A549 (cell line): Measurements from ENCODE around the gene UAP1. TPM values are rescaled to one million over a fixed set of nuclear protein-coding genes. Genes with fewer than 3 reads are reported as not detected.

Experiments
- ATAC-seq, 2 experiments: fragments of 200-7000 bp in 1 of 2; fragments of >200 bp in 1 of 2; cut with Nextera tagmentation in 1 of 2; cut with Tn5 transposase in 1 of 2; 3 replicates each; pipeline versions ENCODE4 v1.8.0 to v1.9.1; 2018 to 2020; ENCODE audit warnings: mild to moderate bottlenecking in 1 of 2, moderate library complexity in 1 of 2
- CTCF ChIA-PET: fragments of 300-600 bp; sonication (Branson Sonifier 250); formaldehyde crosslinking; extraction: SDS; loops from one replicate; lab custom pipeline; 2021; ENCODE audit warnings: antibody characterized with exemption, inconsistent platforms; lab: Yijun Ruan, JAX
- POLR2A ChIA-PET: fragments of 350-600 bp; formaldehyde crosslinking; extraction: SDS; loops from one replicate; lab custom pipeline; 2021; ENCODE audit warnings: antibody characterized with exemption, inconsistent platforms; lab: Yijun Ruan, JAX
- DNase-seq, 2 experiments: peaks; one replicate each; pipeline versions ENCODE4 v3.0.0 to v3.0.0-alpha.2; 2011 to 2016; ENCODE audit warnings: low read depth in 1 of 2, low spot score in 1 of 2
- FAIRE-seq: peaks from 2 replicates; lab custom pipeline; 2011; peaks lifted over from hg19 to GRCh38; lab: Jason Lieb, UNC
- H3K27ac ChIP-seq, 2 experiments: fragments of >200 bp; sonication (Bioruptor Twin); formaldehyde crosslinking; 3 replicates each; pipeline ENCODE4 v1.5.1; 2016 to 2017
- H3K4me1 ChIP-seq: fragments of >200 bp; sonication (Bioruptor Twin); formaldehyde crosslinking; 3 replicates; pipeline ENCODE4 v1.6.1; 2016
- H3K4me2 ChIP-seq: fragments of >200 bp; sonication (Bioruptor Twin); formaldehyde crosslinking; 3 replicates; pipeline ENCODE4 v1.6.1; 2016
- H3K4me3 ChIP-seq: fragments of >200 bp; sonication (Bioruptor Twin); formaldehyde crosslinking; 3 replicates; pipeline ENCODE4 v1.5.1; 2016
- H3K9me3 ChIP-seq: fragments of >200 bp; sonication (Bioruptor Twin); formaldehyde crosslinking; 3 replicates; pipeline ENCODE4 v1.6.1; 2016
- BHLHE40 ChIP-seq: IDR thresholded peaks from 2 replicates; pipeline ENCODE4 v1.6.1; 2012; ENCODE audit warnings: low read depth, low read length, inconsistent platforms
- CBX2 ChIP-seq: fragments of 200-600 bp; sonication (generic); IDR thresholded peaks from 2 replicates; pipeline ENCODE4 v1.6.1; 2016; ENCODE audit warnings: low read depth, mild to moderate bottlenecking, borderline replicate concordance
- CHD4 ChIP-seq: fragments of 200-600 bp; sonication (generic); IDR thresholded peaks from 2 replicates; pipeline ENCODE4 v1.6.1; 2016; ENCODE audit warnings: antibody characterized with exemption, mild to moderate bottlenecking, borderline replicate concordance
- EHF ChIP-seq: fragments of 250-450 bp; sonication (Bioruptor Pico); IDR thresholded peaks from 2 replicates; pipeline ENCODE4 v1.5.0; 2020; ENCODE audit warnings: mild to moderate bottlenecking
- FOSL2 ChIP-seq, 2 experiments: fragments of 450-650 bp in 1 of 2; fragments of >200 bp in 1 of 2; sonication (Bioruptor Twin) in 1 of 2; formaldehyde crosslinking; IDR thresholded peaks; 2 replicates each; pipeline versions ENCODE4 v1.5.0 to v1.6.1; 2016 to 2020; ENCODE audit warnings: mild to moderate bottlenecking in 1 of 2, moderate library complexity in 1 of 2
- FOXS1 ChIP-seq: fragments of 250-450 bp; sonication (Bioruptor Pico); IDR thresholded peaks from 2 replicates; pipeline ENCODE4 v1.5.0; 2020; ENCODE audit warnings: mild to moderate bottlenecking, moderate library complexity
- HDAC2 ChIP-seq: fragments of 200-600 bp; sonication (generic); IDR thresholded peaks from 2 replicates; pipeline ENCODE4 v1.6.1; 2016
- HEYL ChIP-seq: fragments of 250-450 bp; sonication (Bioruptor Pico); IDR thresholded peaks from 2 replicates; pipeline ENCODE4 v1.8.0; 2021; ENCODE audit warnings: mild to moderate bottlenecking, moderate library complexity
- HOXA7 ChIP-seq: fragments of 250-450 bp; sonication (Bioruptor Pico); IDR thresholded peaks from 2 replicates; pipeline ENCODE4 v1.5.0; 2020; ENCODE audit warnings: mild to moderate bottlenecking, moderate library complexity
- KDM5A ChIP-seq: fragments of 200-600 bp; sonication (generic); IDR thresholded peaks from 2 replicates; pipeline ENCODE4 v1.6.1; 2016; ENCODE audit warnings: antibody characterized with exemption, mild to moderate bottlenecking
- MAFK ChIP-seq: fragments of 450-650 bp; IDR thresholded peaks from 2 replicates; pipeline ENCODE4 v1.6.1; 2014; ENCODE audit not compliant: partially characterized antibody
- MYC ChIP-seq: IDR thresholded peaks from 2 replicates; pipeline ENCODE4 v1.6.1; 2012; ENCODE audit warnings: mild to moderate bottlenecking, inconsistent platforms, low read length, improper control_type of control experiment, borderline replicate concordance
- NPAS2 ChIP-seq: fragments of 250-450 bp; sonication (Bioruptor Pico); IDR thresholded peaks from 2 replicates; pipeline ENCODE4 v1.8.0; 2022; ENCODE audit warnings: mild to moderate bottlenecking, moderate library complexity, borderline replicate concordance
- PHF8 ChIP-seq: fragments of 200-600 bp; sonication (generic); IDR thresholded peaks from 2 replicates; pipeline ENCODE4 v1.6.1; 2016; ENCODE audit warnings: low read depth, mild to moderate bottlenecking, antibody characterized with exemption, moderate library complexity, borderline replicate concordance
- RARB ChIP-seq: fragments of 250-450 bp; sonication (Bioruptor Pico); IDR thresholded peaks from 2 replicates; pipeline ENCODE4 v1.8.0; 2021; ENCODE audit warnings: mild to moderate bottlenecking, moderate library complexity
- RFX5 ChIP-seq: fragments of 450-650 bp; IDR thresholded peaks from 2 replicates; pipeline ENCODE4 v1.7.1; 2014; ENCODE audit warnings: antibody characterized with exemption, mild to moderate bottlenecking, moderate library complexity
- ZNF302 ChIP-seq: fragments of 250-450 bp; sonication (Bioruptor Pico); IDR thresholded peaks from 2 replicates; pipeline ENCODE4 v1.9.0; 2021; ENCODE audit warnings: inconsistent platforms, mild to moderate bottlenecking, moderate library complexity
- ZSCAN20 ChIP-seq: fragments of 250-450 bp; sonication (Bioruptor Pico); IDR thresholded peaks from 2 replicates; pipeline ENCODE4 v1.8.0; 2022; ENCODE audit warnings: mild to moderate bottlenecking, moderate library complexity
- WGBS: methylation state at CpG from one replicate; pipeline ENCODE4 v1.1.6; 2017; ENCODE audit errors: missing lambda C conversion rate; 5-methylcytosine and 5-hydroxymethylcytosine counted together
- polyA plus RNA-seq, 4 experiments: library from polyadenylated mRNA; depleted of rRNA in 3 of 4; stranded (reverse); fragments of >200 nt; fragmentation: RNase III in 1 of 4; extraction: RNeasy Plus Mini Kit Qiagen cat#74134 plus additional on column Dnase treatment in 1 of 4; gene quantifications; 2 replicates in 3 of 4; 3 replicates in 1 of 4; pipeline ENCODE4 v1.2.3, GENCODE V29; 2011 to 2017
- TF ChIP-seq, protein P1 (sequence below): IDR thresholded peaks from 2 replicates; pipeline ENCODE4 v1.6.1; 2012; ENCODE audit warnings: low read depth, borderline replicate concordance
- TF ChIP-seq, protein P2 (sequence below): fragments of 200-600 bp; sonication (generic); IDR thresholded peaks from 2 replicates; pipeline ENCODE4 v1.6.1; 2016; ENCODE audit warnings: antibody characterized with exemption, mild to moderate bottlenecking, moderate library complexity
- TF ChIP-seq, protein P3 (sequence below): fragments of 250-450 bp; sonication (Bioruptor Pico); IDR thresholded peaks from 2 replicates; pipeline ENCODE4 v1.5.0; 2021; ENCODE audit warnings: mild to moderate bottlenecking, moderate library complexity, borderline replicate concordance
- TF ChIP-seq, protein P4 (sequence below): fragments of >200 bp; sonication (Bioruptor Twin); formaldehyde crosslinking; IDR thresholded peaks from 3 replicates; pipeline ENCODE4 v1.5.1; 2016

UAP1 gene
- polyA plus RNA-seq, 2 of the 4 experiments (the other 2 are of a cell fraction) = 19.8 to 25.3 TPM

DNA sequence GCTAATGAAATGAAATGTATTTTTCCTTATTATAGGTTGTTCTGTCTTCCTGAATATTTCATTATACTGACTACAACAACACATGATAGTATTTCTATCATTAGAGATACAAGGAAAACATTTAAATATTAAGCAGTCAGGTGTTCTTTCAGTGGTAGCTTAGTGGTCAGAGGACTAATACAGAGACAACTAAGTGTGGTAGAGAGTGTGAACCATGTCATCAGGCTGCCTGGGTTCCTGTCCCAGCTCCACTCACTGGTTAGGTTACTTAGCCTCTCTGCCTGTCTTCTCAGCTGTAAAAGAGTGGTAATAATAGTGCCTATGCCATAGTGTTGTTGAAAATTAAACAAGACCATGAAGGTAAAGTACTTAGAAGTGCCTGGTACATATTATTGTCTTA lies 3.9 kb downstream of the UAP1 start:
- peaks cover 3% of the 10 kb centered on the region; the same call in 2 of the 3 replicates for H3K4me1 ChIP-seq
- FAIRE-seq (no peak), ATAC-seq (no peak), DNase-seq (no peak)
- CTCF ChIA-PET = no interaction called here
- TF ChIP-seq EHF (CRISPR knock-in tag) = no peak
- TF ChIP-seq MYC = no peak
- TF ChIP-seq, protein P1, sequence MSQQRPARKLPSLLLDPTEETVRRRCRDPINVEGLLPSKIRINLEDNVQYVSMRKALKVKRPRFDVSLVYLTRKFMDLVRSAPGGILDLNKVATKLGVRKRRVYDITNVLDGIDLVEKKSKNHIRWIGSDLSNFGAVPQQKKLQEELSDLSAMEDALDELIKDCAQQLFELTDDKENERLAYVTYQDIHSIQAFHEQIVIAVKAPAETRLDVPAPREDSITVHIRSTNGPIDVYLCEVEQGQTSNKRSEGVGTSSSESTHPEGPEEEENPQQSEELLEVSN = no peak
- no peak for TF ChIP-seq ZSCAN20 (CRISPR knock-in tag)
- TF ChIP-seq HDAC2 = no peak
- TF ChIP-seq CHD4 = no peak
- TF ChIP-seq MAFK = no peak
- TF ChIP-seq ZNF302 (CRISPR knock-in tag) = no peak
- no peak overlapping the region for H3K4me2 ChIP-seq
- H3K9me3 ChIP-seq = no peaks in the 10 kb centered on the region
- no peak overlapping the region for H3K4me3 ChIP-seq
- H3K27ac ChIP-seq = no peak overlapping the region
- POLR2A ChIA-PET = no interaction called here

DNA sequence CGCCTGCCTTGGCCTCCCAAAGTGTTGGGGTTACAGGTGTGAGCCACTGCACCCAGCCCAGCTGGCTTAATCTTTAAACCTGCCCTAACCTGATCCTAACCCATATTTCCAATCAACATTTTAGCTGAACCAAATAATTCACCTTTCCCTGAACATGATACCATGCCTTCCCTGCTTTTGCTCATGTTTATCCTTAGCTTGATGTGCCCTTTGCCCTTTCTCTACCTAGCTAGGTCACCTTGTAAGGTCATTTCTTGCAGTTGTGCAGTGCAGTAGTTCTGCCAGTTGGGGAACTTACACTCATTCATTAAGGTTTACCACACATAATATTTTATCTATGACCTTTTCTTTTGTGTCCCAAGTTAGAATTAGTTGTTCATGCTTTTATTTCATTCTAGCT lies 5.3 kb downstream of the UAP1 start:
- CTCF ChIA-PET = interaction anchor here (1.0 kb wide), 1 partner anchor 233 kb away, joined by 3 read pairs; no protein-coding TSS in a partner anchor
- Histone ChIP-seq H3K4me2 (no peak overlapping the region), H3K27ac (no peak overlapping the region), H3K9me3 (no peaks in the 10 kb centered on the region), H3K4me1 (no peaks in the 10 kb centered on the region), H3K4me3 (no peak overlapping the region)
- WGBS = 69% methylated on average over 1 of the region's 1 CpG
- POLR2A ChIA-PET = no interaction called here
- FAIRE-seq (no peak), ATAC-seq (no peak), DNase-seq (no peak)
- TF ChIP-seq RFX5 (no peak), RARB (CRISPR knock-in tag) (no peak), FOXS1 (no peak), FOSL2 (IDR thresholded peaks at IDR 0.05) (no peak), FOSL2 (CRISPR knock-in tag; IDR thresholded peaks at IDR 0.05) (no peak), CBX2 (no peak)

DNA sequence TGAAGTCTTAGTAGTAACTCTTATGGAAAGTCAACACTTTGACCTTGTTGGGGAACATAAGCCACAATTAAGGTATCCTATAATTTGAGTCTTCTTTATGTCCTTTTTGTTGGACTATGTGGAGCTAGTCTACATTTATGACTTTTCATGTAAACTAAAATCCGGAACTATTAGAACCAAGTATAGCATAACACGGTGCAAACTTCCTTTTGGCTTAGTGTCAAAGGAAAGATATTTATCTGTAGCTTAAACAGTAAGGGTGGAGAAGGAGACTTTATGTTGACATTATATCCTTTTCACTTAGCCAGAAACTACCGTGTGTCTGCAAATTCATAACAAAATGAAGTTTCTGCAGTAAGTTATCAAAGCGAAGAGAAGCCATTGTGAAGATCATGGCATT lies 7.3 kb downstream of the UAP1 start:
- no peaks in the 10 kb centered on the region for H3K9me3 ChIP-seq
- ChIA-PET CTCF (no interaction called here), POLR2A (interaction anchor here (0.6 kb wide), 1 partner anchor 14 kb away, joined by 9 read pairs; no protein-coding TSS in a partner anchor)
- no peak for FAIRE-seq
- no peak overlapping the region for H3K4me3 ChIP-seq
- no peak for DNase-seq
- ATAC-seq = no peak
- no peak overlapping the region for H3K4me2 ChIP-seq
- 63% methylated on average over 4 of the region's 4 CpGs for WGBS
- no peaks in the 10 kb centered on the region for H3K4me1 ChIP-seq
- no peak overlapping the region for H3K27ac ChIP-seq
- no peak for TF ChIP-seq KDM5A
- no peak for TF ChIP-seq CHD4
- no peak for TF ChIP-seq HEYL (CRISPR knock-in tag)
- TF ChIP-seq HOXA7 (CRISPR knock-in tag) = no peak
- TF ChIP-seq, protein P2, sequence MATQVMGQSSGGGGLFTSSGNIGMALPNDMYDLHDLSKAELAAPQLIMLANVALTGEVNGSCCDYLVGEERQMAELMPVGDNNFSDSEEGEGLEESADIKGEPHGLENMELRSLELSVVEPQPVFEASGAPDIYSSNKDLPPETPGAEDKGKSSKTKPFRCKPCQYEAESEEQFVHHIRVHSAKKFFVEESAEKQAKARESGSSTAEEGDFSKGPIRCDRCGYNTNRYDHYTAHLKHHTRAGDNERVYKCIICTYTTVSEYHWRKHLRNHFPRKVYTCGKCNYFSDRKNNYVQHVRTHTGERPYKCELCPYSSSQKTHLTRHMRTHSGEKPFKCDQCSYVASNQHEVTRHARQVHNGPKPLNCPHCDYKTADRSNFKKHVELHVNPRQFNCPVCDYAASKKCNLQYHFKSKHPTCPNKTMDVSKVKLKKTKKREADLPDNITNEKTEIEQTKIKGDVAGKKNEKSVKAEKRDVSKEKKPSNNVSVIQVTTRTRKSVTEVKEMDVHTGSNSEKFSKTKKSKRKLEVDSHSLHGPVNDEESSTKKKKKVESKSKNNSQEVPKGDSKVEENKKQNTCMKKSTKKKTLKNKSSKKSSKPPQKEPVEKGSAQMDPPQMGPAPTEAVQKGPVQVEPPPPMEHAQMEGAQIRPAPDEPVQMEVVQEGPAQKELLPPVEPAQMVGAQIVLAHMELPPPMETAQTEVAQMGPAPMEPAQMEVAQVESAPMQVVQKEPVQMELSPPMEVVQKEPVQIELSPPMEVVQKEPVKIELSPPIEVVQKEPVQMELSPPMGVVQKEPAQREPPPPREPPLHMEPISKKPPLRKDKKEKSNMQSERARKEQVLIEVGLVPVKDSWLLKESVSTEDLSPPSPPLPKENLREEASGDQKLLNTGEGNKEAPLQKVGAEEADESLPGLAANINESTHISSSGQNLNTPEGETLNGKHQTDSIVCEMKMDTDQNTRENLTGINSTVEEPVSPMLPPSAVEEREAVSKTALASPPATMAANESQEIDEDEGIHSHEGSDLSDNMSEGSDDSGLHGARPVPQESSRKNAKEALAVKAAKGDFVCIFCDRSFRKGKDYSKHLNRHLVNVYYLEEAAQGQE = no peak

DNA sequence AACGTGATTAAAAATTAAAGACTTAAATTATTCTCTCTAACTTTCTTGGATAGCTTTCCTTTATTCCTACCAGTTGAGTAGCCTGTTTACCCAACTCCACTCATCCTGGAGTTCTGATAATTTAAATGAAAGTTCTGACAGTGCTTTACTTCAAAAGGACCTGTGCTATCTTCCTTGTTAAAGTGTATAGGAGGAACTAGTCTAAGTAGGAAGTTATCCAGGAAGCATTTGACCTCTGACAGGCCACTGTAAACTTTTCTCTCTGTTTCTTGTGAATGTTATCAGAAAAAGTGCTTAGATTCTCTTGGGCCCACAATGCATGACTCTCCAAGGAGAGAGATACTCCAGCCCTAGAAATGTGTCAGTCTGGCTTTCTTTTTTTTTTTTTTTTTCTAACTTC lies 9.2 kb downstream of the UAP1 start:
- POLR2A ChIA-PET = no interaction called here
- H3K4me2 ChIP-seq = no peak overlapping the region
- FAIRE-seq (no peak), ATAC-seq (no peak)
- TF ChIP-seq PHF8 (no peak), BHLHE40 (no peak), NPAS2 (CRISPR knock-in tag) (no peak), EHF (CRISPR knock-in tag) (no peak), ZNF302 (CRISPR knock-in tag) (no peak)
- TF ChIP-seq, protein P1 = no peak
- TF ChIP-seq, protein P3, sequence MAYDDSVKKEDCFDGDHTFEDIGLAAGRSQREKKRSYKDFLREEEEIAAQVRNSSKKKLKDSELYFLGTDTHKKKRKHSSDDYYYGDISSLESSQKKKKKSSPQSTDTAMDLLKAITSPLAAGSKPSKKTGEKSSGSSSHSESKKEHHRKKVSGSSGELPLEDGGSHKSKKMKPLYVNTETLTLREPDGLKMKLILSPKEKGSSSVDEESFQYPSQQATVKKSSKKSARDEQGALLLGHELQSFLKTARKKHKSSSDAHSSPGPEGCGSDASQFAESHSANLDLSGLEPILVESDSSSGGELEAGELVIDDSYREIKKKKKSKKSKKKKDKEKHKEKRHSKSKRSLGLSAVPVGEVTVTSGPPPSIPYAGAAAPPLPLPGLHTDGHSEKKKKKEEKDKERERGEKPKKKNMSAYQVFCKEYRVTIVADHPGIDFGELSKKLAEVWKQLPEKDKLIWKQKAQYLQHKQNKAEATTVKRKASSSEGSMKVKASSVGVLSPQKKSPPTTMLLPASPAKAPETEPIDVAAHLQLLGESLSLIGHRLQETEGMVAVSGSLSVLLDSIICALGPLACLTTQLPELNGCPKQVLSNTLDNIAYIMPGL (CRISPR knock-in tag) = no peak
- TF ChIP-seq, protein P4, sequence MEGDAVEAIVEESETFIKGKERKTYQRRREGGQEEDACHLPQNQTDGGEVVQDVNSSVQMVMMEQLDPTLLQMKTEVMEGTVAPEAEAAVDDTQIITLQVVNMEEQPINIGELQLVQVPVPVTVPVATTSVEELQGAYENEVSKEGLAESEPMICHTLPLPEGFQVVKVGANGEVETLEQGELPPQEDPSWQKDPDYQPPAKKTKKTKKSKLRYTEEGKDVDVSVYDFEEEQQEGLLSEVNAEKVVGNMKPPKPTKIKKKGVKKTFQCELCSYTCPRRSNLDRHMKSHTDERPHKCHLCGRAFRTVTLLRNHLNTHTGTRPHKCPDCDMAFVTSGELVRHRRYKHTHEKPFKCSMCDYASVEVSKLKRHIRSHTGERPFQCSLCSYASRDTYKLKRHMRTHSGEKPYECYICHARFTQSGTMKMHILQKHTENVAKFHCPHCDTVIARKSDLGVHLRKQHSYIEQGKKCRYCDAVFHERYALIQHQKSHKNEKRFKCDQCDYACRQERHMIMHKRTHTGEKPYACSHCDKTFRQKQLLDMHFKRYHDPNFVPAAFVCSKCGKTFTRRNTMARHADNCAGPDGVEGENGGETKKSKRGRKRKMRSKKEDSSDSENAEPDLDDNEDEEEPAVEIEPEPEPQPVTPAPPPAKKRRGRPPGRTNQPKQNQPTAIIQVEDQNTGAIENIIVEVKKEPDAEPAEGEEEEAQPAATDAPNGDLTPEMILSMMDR = no peak
- TF ChIP-seq, all 56 proteins: peak for 0
- WGBS = 97% methylated on average over 1 of the region's 1 CpG
- no peak overlapping the region for H3K4me3 ChIP-seq
- H3K27ac ChIP-seq = no peak overlapping the region
- DNase-seq = no peak
- no peaks in the 10 kb centered on the region for H3K9me3 ChIP-seq
- no peaks in the 10 kb centered on the region for H3K4me1 ChIP-seq
- CTCF ChIA-PET = interaction anchor here (0.7 kb wide), 1 partner anchor 746 kb away, joined by 3 read pairs; no protein-coding TSS in a partner anchor
